Stomach (tissue), 9 donors: ENCODE results near the gene EML6. TPM values are rescaled to one million over a fixed set of nuclear protein-coding genes. Genes with fewer than 3 reads are reported as not detected.
A peak's percentile ranks its signal among the peaks of the same experiment; 100 is the strongest.

ENCODE experiments used
- DNase-seq, 2 donors: peaks; one replicate each; pipeline versions ENCODE4 v3.0.0 to v3.0.0-alpha.2; 2013 to 2019
- H3K27ac ChIP-seq, 5 donors: fragments of 200-600 bp in 4 of 5; sonication (generic) in 4 of 5; one replicate each; pipeline ENCODE4 v1.5.1; 2013 to 2019; ENCODE audit warnings: mild to moderate bottlenecking in 1 of 5, moderate library complexity in 1 of 5
- H3K27me3 ChIP-seq, 3 donors: fragments of 200-600 bp; sonication (generic); one replicate each; pipeline ENCODE4 v1.5.1; 2017 to 2019; ENCODE audit warnings: mixed run types in 1 of 3
- H3K36me3 ChIP-seq, 4 donors: fragments of 200-600 bp; sonication (generic); 1 replicate in 3 of 4; 2 replicates in 1 of 4; pipeline ENCODE4 v1.5.1; 2016 to 2019
- H3K4me1 ChIP-seq, 4 donors: fragments of 200-600 bp; sonication (generic); one replicate each; pipeline ENCODE4 v1.5.1; 2016 to 2019
- H3K4me3 ChIP-seq, 4 donors: fragments of 200-600 bp; sonication (generic) in 3 of 4; one replicate each; pipeline ENCODE4 v1.5.1; 2016 to 2019; ENCODE audit warnings: mild to moderate bottlenecking in 1 of 4
- H3K9me3 ChIP-seq, 4 donors: fragments of 200-600 bp; sonication (generic); one replicate each; pipeline ENCODE4 v1.5.1; 2016 to 2019
- EP300 ChIP-seq: sonication (generic); formaldehyde crosslinking; IDR thresholded peaks from one replicate; pipeline ENCODE4 v1.6.1; 2017; ENCODE audit warnings: antibody characterized with exemption
- POLR2A ChIP-seq, 4 donors: fragments of 450-650 bp; IDR thresholded peaks; one replicate each; pipeline ENCODE4 v1.6.1; 2016; ENCODE audit warnings: antibody characterized with exemption in 4 of 4, control low read depth in 2 of 4, mild to moderate bottlenecking in 1 of 4, moderate library complexity in 1 of 4
- POLR2AphosphoS5 ChIP-seq, 3 donors: sonication (generic); formaldehyde crosslinking; IDR thresholded peaks; one replicate each; pipeline ENCODE4 v1.6.1; 2016; ENCODE audit warnings: antibody characterized with exemption in 3 of 3
- WGBS, 5 donors: extraction: QIAGEN DNeasy Blood & Tissue Kit in 3 of 5; methylation state at CpG; one replicate each; pipeline versions ENCODE4 v1.1.5 to v1.1.7; 2013 to 2018; 5-methylcytosine and 5-hydroxymethylcytosine counted together
- intact Hi-C: fragments of 100-400 bp; cut with DNase I; formaldehyde crosslinking; loops from one replicate; pipeline ENCODE4 v1.15.1; 2023; ENCODE audit warnings: low total_unique reads
- polyA plus RNA-seq, 3 donors: library from polyadenylated mRNA; stranded (reverse); fragments of 200-250 nt; gene quantifications; one replicate each; pipeline ENCODE4 v1.2.3, GENCODE V29; 2013
- total RNA-seq, 5 donors: library from RNA; depleted of rRNA; stranded (reverse); fragments of >200 nt; gene quantifications; one replicate each; pipeline versions ENCODE4 v1.1.0 to v1.2.3, GENCODE V29; 2014 to 2016
- TF ChIP-seq, protein P1 (sequence below), 7 experiments: fragments of 450-650 bp in 4 of 7; fragments of 200-600 bp in 3 of 7; sonication (generic) in 3 of 7; IDR thresholded peaks; one replicate each; pipeline ENCODE4 v1.5.1; 2016 to 2019; ENCODE audit warnings: antibody characterized with exemption in 7 of 7, control low read depth in 2 of 7, mild to moderate bottlenecking in 1 of 7
- donor health status: healthy with polysubstance abuse.
- donor health status: Bipolar disorder and iron deficiency.
- donor health status: healthy.

EML6 gene
- total and polyA plus RNA-seq, 8 donors: 0.45 to 10.1 (median 1.8) TPM; not detected in 1

DNA sequence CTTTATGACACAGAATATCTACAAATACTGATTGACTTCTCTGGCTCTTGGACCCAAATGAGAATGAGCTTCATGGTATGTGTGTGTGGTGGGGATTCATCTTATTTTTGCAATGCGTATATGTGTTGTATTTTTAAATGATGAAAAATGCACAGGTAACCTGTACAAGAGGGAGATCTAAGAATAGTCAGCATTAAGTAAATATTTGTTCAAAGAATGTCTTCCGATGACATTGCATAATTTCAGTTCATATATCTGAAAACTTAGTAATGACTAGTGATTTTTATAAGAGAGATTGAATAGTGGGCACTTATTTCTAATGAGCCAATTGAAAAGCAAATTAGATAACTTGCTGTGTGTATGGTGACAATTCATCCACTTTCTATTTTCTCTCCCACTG lies 66.4 kb downstream of the EML6 start:
- Histone ChIP-seq H3K9me3 (no peaks in the 10 kb centered on the region), H3K27me3 (no peaks in the 10 kb centered on the region), H3K4me3 (no peak overlapping the region), H3K36me3 (no peaks in the 10 kb centered on the region), H3K27ac (no peak overlapping the region), H3K4me1 (peaks cover 0 to 12% (median 2%) of the 10 kb centered on the region in 4 donors)
- WGBS, 5 donors: 76 to 87% (median 78%) methylated on average over 2 of the region's 2 CpGs
- intact Hi-C loops: no loop called here
- no peak for DNase-seq
- TF ChIP-seq EP300: no peak
- no peak for TF ChIP-seq POLR2A (IDR thresholded peaks at IDR 0.05)
- TF ChIP-seq, protein P1, sequence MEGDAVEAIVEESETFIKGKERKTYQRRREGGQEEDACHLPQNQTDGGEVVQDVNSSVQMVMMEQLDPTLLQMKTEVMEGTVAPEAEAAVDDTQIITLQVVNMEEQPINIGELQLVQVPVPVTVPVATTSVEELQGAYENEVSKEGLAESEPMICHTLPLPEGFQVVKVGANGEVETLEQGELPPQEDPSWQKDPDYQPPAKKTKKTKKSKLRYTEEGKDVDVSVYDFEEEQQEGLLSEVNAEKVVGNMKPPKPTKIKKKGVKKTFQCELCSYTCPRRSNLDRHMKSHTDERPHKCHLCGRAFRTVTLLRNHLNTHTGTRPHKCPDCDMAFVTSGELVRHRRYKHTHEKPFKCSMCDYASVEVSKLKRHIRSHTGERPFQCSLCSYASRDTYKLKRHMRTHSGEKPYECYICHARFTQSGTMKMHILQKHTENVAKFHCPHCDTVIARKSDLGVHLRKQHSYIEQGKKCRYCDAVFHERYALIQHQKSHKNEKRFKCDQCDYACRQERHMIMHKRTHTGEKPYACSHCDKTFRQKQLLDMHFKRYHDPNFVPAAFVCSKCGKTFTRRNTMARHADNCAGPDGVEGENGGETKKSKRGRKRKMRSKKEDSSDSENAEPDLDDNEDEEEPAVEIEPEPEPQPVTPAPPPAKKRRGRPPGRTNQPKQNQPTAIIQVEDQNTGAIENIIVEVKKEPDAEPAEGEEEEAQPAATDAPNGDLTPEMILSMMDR (IDR thresholded peaks at IDR 0.05): no peak
- TF ChIP-seq POLR2AphosphoS5 (IDR thresholded peaks at IDR 0.05): no peak

DNA sequence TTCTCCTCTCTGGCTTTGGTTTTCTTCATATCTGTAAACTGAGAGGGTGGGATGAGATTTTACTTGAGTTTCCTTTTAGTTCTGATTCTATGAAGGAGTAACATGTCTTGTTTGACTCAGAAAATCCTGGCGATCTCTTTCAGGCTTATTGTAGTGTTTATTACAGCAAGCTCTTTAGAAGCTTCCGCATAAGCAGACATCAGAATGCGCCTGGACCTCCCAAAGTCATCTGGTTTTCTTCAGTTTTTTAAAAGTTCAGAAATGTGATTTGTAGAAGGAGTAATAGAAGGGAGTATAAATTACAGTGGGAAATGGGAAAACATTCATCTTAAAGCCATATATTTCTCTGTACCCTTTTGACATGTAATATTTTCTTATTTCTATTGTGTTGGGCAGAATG lies 68.4 kb downstream of the EML6 start:
- Histone ChIP-seq H3K4me1 (peaks cover 0 to 6% (median 1%) of the 10 kb centered on the region in 4 donors), H3K4me3 (no peak overlapping the region), H3K36me3 (no peaks in the 10 kb centered on the region), H3K9me3 (no peaks in the 10 kb centered on the region), H3K27ac (no peak overlapping the region), H3K27me3 (no peaks in the 10 kb centered on the region)
- DNase-seq: peak in 1 of 2 donors; percentile 23
- WGBS, 5 donors: 76 to 88% (median 83%) methylated on average over 3 of the region's 3 CpGs
- TF ChIP-seq POLR2A (IDR thresholded peaks at IDR 0.05) (no peak), POLR2AphosphoS5 (IDR thresholded peaks at IDR 0.05) (no peak), EP300 (no peak)
- TF ChIP-seq, protein P1 (IDR thresholded peaks at IDR 0.05): no peak
- intact Hi-C loops: no loop called here

DNA sequence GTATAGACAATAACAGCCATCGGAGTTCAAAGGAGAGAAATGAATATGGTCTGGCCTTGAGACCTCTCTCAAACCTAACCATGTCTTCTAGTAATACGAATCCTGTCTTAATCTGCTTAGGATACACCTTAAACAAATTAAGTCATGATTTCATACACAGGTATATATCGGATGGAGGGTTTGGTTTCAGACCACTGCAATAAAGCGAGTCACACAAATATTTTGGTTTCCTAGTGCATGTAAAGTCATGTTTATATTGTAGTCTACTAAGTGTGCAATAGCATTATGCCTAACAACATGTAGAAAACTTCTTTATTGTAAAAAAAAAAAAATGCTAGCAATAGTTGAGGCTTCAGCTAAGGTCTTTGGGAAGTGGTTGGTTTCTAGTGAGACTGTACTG lies 73.8 kb downstream of the EML6 start:
- TF ChIP-seq POLR2A (IDR thresholded peaks at IDR 0.05) (no peak), EP300 (no peak), POLR2AphosphoS5 (IDR thresholded peaks at IDR 0.05) (no peak)
- TF ChIP-seq, protein P1 (IDR thresholded peaks at IDR 0.05): no peak
- DNase-seq: no peak
- Histone ChIP-seq H3K4me3 (no peak overlapping the region), H3K27ac (no peak overlapping the region), H3K4me1 (no peaks in the 10 kb centered on the region), H3K27me3 (no peaks in the 10 kb centered on the region), H3K9me3 (no peaks in the 10 kb centered on the region), H3K36me3 (no peaks in the 10 kb centered on the region)
- intact Hi-C loops: no loop called here
- WGBS, 5 donors: 80 to 92% (median 85%) methylated on average over 4 of the region's 4 CpGs

DNA sequence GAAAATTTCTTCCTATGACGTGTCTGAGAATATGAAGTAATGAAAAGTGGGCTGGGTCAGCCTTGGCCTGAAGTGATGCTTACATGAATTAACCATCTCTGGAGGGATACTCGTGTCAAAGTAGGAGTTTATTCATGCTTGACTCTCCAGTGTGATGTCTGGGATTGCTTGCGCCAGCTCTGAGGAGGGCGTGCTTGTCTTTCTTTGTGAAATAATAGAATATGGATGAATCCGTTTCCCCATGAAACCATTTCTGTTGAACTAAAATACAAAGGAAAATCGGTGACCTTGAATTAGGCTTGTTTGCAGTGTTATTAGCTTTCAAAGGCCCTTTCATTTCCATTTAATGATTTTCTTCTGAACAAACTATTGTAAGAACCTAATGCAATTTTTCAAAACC lies 77.9 kb downstream of the EML6 start:
- no peaks in the 10 kb centered on the region for H3K4me1 ChIP-seq
- WGBS, 5 donors: 85 to 89% (median 87%) methylated on average over 6 of the region's 6 CpGs
- no peaks in the 10 kb centered on the region for H3K36me3 ChIP-seq
- no peak for TF ChIP-seq POLR2A (IDR thresholded peaks at IDR 0.05)
- TF ChIP-seq POLR2AphosphoS5 (IDR thresholded peaks at IDR 0.05): no peak
- TF ChIP-seq, protein P1 (IDR thresholded peaks at IDR 0.05): no peak
- TF ChIP-seq EP300: no peak
- no peak overlapping the region for H3K4me3 ChIP-seq
- no peak for DNase-seq
- H3K27me3 ChIP-seq: no peaks in the 10 kb centered on the region
- H3K27ac ChIP-seq: no peak overlapping the region
- H3K9me3 ChIP-seq: peaks cover 0 to 10% (median 0%) of the 10 kb centered on the region in 4 donors
- intact Hi-C loops: no loop called here
